HG03064 (cell line): ENCODE data around the gene IGSF21.

ENCODE experiments used
- ATAC-seq: cut with Tn5 transposase; IDR thresholded peaks from one replicate; pipeline ENCODE4 v1.9.1; 2021; ENCODE audit warnings: low read depth; ENCODE audit not compliant: unreplicated experiment

The IGSF21 gene

DNA sequence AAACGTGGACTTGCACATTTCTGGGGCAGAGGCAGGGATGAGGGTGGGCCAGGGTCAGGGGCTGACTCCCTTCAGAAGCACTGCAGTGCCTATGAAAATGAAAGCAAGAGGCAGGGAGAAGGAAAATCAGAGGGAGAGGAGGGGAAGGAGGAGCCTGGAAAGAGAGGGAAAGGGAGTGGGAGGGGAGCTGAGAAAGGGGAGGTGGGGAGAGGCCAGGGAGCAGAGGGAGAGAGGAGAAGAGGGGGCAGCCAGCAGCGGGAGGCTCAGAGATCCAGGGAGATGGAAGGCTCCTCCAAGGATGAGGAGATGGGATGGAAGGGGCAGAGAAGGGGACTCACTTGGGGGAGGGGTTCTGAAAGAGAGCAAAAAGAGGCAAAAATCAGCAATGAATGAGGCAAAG, 276.9 kb downstream of the IGSF21 start:
- no peak for ATAC-seq

DNA sequence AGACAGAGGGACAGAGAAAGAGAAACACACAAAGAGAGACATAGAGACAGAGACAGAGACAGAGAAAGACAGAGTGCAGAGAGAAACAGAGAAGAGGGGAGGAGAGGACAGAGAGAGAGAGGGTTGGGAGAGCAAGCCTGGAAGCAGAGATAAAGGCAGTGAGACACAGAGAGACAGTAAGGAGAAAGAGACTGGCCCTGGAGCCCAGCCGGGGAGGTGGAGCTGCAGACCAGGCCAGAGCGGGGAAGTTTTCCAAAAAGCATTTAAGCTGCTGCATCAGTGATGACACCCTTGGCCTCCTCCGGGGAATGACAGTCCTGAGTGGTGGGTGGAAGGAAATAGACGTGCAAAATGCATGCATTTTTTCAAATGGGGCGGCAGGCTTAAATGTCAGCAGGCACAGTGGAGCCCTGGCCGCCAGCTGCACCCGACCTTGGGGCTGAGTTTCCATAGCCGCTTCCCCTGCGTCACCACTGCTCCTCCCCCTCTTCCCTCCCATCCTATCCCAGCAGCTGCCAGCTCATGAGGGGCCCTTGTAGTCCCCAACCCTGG, 277.7 kb downstream of the IGSF21 start:
- ATAC-seq: no peak

DNA sequence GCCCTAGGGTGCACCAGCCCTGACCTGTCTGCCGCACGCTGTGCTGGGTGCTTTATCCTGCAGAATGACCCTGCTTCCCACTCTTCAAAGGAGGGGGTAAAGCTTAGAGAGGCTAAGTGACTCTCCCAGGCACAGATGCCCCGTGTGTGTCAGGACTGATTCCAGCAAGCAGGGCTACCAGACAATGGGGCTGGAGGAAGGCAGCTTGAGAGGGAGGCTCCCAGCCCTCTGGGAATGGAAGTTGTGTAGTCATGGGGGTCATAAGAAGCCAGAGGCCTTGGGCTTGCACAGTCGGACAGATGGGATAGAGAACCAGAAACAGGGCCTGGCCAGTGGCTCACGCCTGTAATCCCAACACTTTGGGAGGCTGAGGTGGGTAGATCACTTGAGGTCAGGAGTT, 279.0 kb downstream of the IGSF21 start:
- ATAC-seq: no peak

DNA sequence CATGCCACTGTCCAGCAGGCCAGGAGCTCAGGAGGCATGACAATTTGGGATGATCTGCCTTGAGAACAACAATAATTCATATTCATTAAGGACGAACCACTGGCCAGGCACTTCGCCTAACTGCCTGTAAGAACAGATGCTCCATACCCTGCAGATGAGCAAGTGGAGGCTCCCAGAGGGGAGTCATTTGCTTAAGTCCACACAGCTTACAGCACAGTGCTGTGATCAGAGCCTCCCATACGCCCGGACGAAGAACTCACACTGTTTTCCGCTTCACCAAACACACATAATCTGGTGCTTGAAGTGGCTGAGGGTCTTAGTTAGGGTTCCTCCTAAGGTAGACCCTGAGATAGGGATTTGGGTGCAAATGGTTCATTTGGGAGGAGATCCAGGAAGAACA, 279.7 kb downstream of the IGSF21 start:
- ATAC-seq: no peak

DNA sequence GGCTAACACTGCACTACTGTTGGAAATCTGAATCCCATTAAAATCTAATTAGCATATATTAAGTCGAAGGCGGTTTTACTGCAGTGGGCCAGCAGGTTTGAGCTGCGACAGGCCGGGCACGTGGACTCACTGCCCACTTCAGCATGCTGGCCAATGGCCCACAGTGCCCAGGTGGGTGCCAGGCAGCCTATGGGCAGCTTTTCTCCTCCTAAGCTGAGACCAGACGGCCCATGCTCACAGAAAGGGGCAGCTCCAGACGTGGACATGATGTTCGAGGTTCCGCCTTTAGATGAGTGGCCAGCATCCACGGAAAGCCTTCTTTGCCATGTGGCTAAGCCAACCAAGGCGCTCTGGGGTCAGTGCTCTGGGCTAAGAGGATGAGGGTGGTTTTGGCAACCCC, 283.4 kb downstream of the IGSF21 start:
- no peak for ATAC-seq

DNA sequence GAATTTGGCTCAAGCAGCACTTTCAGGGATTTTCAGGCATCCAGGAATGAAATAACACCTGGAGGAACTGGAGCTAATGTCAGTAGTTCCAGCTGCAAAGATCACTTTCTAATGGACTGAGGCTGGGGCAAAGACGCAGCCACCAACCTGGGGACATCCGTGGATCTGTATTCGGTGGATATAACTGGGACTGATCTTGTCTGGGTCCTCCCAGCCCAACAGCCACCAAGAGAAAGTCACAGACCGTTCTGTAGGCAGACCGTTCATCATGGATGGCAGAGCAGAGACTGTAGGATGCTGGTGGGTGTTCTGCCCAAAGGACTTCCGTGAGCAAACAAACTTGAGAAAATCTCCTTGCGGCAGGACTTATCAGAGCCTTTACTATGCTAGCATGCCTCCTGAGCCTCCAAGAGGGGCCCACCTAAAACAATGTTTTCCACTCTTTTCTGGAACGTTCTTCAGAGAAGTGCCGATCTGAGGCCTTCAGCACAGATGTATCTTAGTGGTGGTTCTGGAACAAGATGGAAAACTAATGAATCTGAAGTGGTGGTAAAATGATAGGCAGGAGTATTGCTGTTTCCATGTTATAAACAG, 287.1 kb downstream of the IGSF21 start:
- ATAC-seq: no peak

DNA sequence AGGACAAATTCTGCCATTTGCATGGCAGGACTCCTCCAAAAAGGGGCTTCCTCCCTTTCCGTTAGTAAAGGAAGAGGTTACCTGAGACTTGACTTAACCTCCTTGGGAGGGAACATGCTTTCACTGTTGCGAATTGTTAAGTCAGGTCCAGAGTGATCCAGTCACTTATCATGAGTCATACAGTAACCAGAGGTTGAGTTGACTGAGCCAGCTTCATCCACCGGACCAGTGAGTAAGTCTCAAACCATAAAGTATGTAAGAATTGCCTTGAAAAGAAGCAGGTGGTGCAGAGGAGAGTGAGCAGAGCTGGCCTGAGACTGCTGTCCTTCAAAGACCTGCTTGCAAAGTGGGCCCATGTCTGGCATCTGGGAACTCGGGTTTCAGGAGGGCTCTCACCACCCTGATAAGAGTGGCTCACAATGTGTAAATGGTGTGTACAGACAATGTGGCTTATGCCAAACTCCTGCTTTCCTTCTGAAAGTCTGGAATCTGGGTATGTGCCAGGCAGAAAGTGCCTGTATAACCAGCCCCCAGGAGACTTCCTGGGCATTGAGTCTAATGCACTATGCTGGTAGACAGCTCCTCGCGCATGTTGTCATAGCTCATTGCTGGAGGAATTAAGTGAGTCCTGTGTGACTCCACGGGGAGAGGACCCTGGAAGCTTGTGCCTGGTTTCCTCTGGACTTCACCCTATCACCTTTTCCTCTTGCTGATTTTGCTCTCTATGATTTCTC, 288.8 kb downstream of the IGSF21 start:
- no peak for ATAC-seq

DNA sequence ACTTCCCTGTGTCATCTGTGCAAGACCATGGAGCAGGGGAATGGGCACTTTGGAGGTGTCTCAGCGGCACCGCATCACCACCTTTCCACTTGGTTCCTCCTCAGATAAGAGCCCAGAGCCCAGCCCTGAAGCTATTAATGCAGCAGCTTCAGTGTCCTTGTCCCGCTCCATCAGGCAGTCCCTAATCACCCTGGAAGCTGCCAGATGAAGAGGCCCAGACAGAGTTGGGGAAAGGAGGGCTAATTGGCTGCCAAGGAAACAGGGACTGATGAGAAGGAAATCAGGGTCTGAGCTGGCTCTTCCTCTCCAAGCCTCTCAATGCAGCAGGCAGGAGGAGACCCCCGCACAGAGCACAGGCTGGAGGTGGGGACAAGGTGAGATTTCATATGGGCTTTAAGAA, 290.0 kb downstream of the IGSF21 start:
- no peak for ATAC-seq

DNA sequence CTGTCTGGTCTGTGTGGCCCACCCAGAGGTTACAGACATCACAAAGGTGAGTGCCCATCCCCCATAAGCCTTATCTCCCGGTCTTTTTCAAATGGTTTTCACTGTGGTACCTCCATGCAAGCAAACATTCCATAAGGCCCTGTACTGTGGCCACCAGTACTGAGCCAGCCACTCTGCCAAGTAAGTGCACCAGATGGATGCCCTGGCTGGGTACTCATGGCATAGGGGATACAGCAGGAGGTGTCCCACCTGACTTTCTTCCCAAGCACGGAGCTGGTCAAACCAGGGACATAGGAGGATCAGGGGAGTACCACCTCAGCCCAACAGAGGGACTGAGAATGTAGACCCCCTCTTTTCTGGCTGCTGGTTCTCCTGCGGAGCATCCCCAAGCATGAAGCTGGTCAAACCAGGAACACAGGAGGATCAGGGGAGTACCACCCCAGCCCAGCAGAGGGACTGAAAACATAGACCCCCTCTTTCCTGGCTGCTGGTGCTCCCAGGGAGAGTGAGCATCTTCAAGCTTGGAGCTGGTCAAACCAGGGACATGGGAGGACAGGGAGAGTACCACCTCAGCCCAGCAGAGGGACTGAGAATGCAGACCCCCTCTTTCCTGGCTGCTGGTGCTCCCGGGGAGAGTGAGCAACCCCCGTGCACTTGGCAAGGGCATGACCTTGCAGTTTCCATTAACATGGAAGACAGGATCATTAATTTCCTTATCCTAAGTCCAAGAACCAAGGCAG, 291.4 kb downstream of the IGSF21 start:
- ATAC-seq: no peak

DNA sequence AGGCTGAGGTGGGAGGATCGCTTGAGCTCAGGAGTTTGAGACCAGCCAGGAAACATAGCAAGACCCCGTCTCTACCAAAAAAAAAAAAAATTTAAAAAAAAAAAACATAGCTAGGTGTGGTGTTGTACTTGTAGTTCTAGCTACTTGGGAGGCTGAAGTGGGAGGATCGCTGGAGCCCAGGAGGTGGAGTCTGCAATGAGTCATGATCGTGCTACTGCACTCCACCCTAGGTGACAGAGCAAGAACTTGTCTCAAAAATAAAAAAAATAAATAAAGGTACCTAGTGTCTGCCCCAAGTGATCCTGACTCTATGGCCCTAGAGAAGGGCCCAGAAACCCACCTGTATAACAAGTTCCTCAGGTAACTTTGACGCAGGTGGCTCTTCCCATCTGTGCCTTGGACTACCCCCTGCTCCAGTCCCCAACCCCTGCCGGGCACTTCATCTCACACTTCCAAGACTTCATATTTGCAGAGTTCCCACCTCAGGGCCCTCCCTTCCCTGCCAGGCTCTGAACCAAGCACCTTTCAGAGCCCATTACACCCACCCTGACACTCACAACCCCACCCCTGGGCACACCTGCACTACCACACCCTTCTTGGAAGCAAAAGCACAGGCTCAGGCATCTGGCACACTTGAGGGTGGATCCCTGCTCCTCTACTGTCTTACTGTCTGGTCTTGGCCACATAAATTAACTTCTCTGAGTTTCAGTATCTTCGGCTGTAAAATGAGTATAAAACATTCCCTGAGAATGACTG, 292.9 kb downstream of the IGSF21 start:
- no peak for ATAC-seq

DNA sequence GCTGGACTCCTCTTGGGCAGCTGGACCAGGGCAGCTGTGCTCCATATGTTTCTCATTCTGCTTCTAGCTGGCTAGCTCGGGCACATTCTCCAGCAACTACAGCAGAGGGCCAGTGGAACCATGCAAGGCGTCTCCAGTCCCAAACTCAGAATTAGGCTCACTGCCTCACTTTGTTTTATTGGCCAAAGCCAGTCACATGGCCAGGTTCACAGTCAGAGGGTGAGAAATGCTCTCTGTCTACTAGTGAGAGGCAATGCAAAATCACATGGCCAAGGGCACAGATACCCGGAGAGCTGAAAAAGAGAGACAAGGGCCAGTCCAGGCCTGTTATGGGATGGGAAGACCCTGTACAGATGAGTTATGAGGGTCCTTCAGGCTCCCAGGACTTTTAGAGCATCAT, 294.3 kb downstream of the IGSF21 start:
- ATAC-seq: no peak

DNA sequence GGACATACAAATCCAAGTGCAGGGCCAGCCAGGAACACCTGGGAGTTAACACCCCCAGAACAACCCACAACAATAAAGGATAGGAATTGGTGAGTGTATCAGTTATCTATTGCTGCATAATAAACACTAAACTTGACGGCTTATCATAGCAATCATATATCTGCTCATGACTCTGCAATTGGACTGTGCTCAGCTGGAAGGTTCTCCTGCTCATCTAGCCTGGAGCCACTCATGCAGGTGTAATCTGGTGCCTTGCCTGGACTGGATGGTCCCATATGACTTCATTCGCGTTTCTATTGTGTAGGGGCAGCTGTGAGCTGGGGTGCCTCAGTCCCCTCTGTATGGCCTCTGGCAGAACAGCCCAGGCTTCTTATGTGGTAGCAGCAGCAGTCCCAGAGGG, 296.9 kb downstream of the IGSF21 start:
- ATAC-seq: no peak

DNA sequence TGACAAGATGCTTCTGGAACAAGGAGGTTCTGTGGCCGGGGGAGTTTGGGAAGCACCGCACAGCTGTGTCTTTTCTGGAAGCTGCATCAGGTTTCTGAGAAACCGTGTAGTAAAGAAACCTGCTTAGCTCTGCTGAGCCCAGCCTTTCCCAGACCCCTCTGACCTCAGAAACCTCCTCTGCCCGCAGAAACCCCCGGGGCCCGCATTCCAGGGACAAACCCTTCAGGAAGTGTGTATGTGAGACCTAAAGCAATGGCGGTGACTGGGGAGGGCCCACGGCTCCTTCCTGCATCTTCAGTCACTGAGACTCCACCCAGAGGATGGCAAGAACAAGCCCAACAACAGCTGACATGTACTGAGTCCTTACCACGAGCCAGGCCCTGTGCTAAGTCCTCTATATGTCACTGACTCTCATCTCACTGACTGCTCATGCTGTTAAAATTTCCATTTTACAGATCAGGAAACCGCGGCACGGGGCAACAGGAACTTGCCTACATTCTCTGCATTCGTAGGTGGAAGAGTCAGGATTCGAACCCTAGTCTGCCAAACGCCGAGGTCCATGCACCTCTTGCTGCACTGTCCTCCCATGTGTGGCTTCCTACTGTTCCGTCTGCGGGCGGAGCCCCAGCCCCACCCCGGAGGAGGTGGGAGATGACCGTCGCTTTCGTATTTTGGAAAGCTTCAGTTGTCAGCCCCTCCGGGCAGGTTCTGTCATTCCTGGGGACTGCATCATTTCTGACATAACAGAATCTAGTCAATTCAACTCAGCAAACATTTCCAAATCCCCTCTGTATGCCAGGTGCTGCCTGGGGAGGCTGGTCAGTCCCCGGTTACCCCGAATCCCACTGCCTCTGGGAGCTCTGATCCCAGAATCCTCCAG, 299.8 kb downstream of the IGSF21 start:
- ATAC-seq: no peak

DNA sequence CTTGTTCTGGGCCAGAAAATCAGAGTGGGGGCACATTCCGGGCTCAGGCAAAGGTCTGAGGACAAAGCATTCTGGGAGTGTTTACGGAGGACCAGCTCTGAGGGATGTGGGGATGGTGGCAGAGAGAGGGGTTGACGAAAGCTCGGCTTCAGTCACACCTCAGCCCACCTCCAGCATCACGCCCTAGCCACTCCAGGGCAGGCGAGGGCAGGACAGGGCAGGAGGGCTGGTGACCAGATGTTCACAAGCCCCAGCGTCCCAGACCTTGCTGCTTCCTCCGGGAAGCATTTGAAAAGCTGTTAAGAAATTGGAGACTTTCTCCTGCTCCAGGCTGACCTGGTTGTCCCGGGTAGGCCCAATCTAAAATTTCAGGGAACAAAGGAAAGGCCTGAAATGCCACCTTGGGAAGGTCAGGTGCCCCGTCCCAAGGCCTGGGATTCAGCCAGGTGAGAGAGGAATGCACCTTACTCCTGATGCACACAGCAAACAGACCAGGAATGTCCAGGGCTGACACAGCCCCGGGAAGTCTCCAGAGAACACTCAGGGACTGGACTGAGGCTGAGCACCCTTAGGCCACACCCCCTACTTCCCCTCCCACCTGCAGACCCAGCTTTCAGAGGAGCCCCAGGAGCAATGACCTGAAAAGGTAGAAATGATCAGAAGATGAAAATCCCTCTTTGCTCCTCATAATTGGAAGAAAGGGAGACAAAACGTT, 301.2 kb downstream of the IGSF21 start:
- no peak for ATAC-seq

DNA sequence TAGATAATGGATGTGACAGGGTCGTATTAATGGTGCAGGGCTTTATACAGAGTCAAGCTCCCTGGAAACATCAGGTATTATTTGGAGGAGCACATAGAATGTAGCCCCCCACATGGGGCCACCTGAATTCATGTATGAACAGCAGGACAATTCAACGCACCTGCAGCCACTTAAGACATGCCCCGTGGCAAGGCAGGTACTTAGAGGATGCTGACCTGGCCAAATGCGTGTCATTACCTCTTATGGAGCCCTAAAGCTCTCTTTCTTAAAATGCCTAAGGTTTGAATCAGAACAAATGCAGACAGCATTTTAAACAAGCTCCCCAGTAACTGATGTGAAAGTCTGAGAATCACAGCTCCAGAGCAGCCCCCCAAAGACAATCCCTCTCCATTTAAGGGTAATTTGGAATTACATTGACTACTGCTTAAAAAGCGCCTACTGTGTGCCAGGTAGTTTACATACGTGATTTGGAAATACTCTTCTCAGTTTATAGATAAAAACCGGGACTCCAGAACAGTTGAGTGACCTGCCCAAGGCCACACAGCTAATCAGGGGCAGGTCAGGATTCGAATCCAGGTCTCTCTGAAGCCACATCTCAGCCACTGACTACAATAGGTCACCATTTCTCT, 302.1 kb downstream of the IGSF21 start:
- ATAC-seq: no peak

DNA sequence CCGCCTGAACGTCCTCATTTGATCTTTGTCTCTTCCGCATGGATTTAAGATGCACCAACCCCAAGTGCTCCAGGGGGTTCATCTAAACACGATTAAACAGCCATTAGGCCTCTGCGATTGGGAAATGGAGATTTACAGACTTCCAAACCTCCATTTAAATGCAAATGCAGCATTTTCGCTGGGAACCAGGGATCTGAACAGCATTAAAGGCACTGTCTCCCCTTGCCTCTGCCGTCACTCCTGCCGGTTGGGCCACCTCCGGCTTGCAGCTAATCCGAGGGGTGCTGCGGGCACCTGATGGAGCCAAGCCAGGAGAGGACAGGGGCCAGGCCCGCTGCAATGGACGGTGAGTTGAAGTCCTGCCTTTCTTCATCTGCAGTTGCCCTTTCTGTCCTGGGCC, 302.8 kb downstream of the IGSF21 start:
- ATAC-seq: no peak

DNA sequence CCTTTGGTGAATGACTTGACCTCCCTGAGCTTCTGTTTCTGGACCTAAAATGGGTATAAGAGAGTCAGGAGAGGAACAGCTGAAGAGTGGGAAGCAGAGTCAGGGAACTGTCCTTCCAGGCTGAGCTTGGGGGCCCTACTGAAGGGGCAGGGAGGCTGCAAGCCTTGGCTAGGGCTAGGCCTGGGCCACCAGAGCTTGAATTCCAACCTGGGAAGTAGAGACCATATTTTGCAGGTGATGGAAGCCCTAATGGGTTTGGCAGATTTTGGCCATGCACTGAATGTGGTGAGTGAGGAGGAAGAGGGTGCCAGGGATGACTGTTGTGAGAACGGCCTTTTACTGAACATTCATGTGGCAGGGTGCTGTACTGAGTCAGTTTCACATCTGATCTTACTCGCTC, 303.7 kb downstream of the IGSF21 start:
- no peak for ATAC-seq

DNA sequence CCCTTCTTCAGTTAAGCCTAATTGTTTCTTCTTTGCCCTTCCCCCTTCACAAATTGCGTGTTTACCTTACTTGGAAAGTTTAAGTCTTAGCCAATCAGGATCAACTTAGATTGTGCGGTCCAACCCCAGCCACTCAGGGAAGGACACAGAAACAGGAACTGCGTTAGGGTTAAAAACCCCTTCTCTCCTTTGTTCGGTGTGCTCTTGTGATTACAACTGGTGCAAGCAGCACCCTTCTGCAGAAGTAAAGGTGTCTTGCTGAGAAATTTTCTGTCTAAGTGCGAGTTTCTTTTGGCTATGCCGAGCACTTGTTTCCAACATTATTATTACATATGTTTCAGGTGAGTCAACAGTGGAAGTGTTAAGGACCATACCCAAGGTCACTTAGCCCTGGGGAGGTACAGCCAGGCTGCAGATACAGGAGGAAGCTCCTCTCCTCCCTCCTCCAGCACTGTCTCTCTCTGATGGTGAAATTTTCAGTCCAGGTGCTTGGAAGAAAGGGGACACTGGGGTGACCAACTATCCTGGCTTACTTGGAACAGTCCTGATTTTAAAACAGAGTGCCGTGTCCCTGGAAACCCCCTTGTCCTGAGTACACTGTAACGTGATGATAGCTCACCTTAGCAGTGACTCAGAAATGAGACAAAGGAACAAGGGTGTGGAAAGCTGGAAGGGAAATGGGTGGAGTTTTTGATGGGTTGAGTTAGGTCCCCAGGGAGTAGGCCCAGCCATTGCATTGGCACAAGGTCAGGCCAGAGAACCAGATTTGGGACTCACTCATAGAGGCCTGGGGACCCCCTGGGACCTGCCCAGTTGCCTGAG, 304.4 kb downstream of the IGSF21 start:
- ATAC-seq: no peak
